ENCODE results near the gene ZEB1.

GRCh38 chr10:31458974-31459373, 140.0 kb downstream of the ZEB1 start:
- no peak for TF ChIP-seq EZH2phosphoT487 (IDR thresholded peaks at IDR 0.05; ENCODE audit: borderline replicate concordance)
- no peak for TF ChIP-seq CTCF (conservative IDR thresholded peaks at IDR 0.05; ENCODE audit: low read length)
